KMS-11 (cell line): ENCODE data around the gene OTOA.

Experiments
- H2AFZ ChIP-seq: fragments of 200-600 bp; sonication (generic); 2 replicates; pipeline ENCODE4 v1.6.1; 2016; ENCODE audit warnings: antibody characterized with exemption, mixed run types, low read depth
- H3K27ac ChIP-seq: fragments of 200-600 bp; sonication (generic); 2 replicates; pipeline ENCODE4 v1.6.1; 2016; ENCODE audit warnings: mild to moderate bottlenecking, mixed run types
- H3K27me3 ChIP-seq: fragments of 200-600 bp; sonication (generic); 2 replicates; pipeline ENCODE4 v1.6.1; 2017; ENCODE audit warnings: mild to moderate bottlenecking, low read depth, mixed run types, moderate library complexity; ENCODE audit not compliant: insufficient read depth
- H3K36me3 ChIP-seq: fragments of 200-600 bp; sonication (generic); 2 replicates; pipeline ENCODE4 v1.6.1; 2017; ENCODE audit warnings: mild to moderate bottlenecking, mixed run types; ENCODE audit not compliant: insufficient read depth
- H3K4me1 ChIP-seq: fragments of 200-600 bp; sonication (generic); 2 replicates; pipeline ENCODE4 v1.6.1; 2016; ENCODE audit warnings: mild to moderate bottlenecking, low read depth, mixed run types; ENCODE audit not compliant: poor library complexity, severe bottlenecking
- H3K4me2 ChIP-seq: fragments of 200-600 bp; sonication (generic); 2 replicates; pipeline ENCODE4 v1.7.0; 2016; ENCODE audit warnings: mild to moderate bottlenecking, mixed run types
- H3K4me3 ChIP-seq: fragments of 200-600 bp; sonication (generic); IDR thresholded peaks from 2 replicates; pipeline ENCODE4 v1.6.1; 2017; ENCODE audit warnings: low read depth, low read length, mixed read lengths; ENCODE audit not compliant: insufficient read depth
- H3K79me2 ChIP-seq: fragments of 200-600 bp; sonication (generic); 2 replicates; pipeline ENCODE4 v1.6.1; 2016; ENCODE audit warnings: low read depth, mixed run types; ENCODE audit not compliant: insufficient read depth
- H3K9ac ChIP-seq: fragments of 200-600 bp; sonication (generic); 2 replicates; pipeline ENCODE4 v1.6.1; 2016; ENCODE audit warnings: mild to moderate bottlenecking, mixed run types
- H4K20me1 ChIP-seq: fragments of 200-600 bp; sonication (generic); 2 replicates; pipeline ENCODE4 v1.6.1; 2016; ENCODE audit warnings: mild to moderate bottlenecking, mixed run types; ENCODE audit not compliant: insufficient read depth
- CTCF ChIP-seq: fragments of 200-600 bp; sonication (generic); conservative IDR thresholded peaks from 2 replicates; pipeline ENCODE4 v1.6.1; 2017; ENCODE audit warnings: low read depth, mild to moderate bottlenecking, antibody characterized with exemption, low read length, moderate library complexity, mixed read lengths

The OTOA gene

GRCh38 chr16:21654466-21654865 is 9.3 kb upstream of the OTOA start:
- TF ChIP-seq CTCF = no peak
- no peak overlapping the region for H3K4me2 ChIP-seq
- H4K20me1 ChIP-seq = no peaks in the 10 kb centered on the region
- H3K4me3 ChIP-seq = no peak overlapping the region
- H2AFZ ChIP-seq = no peak overlapping the region
- peaks cover 31% of the 10 kb centered on the region for H3K4me1 ChIP-seq
- no peaks in the 10 kb centered on the region for H3K79me2 ChIP-seq
- no peaks in the 10 kb centered on the region for H3K36me3 ChIP-seq
- H3K27ac ChIP-seq = no peak overlapping the region
- no peaks in the 10 kb centered on the region for H3K27me3 ChIP-seq
- H3K9ac ChIP-seq = no peak overlapping the region

- Histone ChIP-seq H3K27ac (no peak overlapping the region), H3K36me3 (no peaks in the 10 kb centered on the region), H2AFZ (no peak overlapping the region), H3K4me3 (no peak overlapping the region), H3K9ac (no peak overlapping the region), H3K4me1 (peaks cover 31% of the 10 kb centered on the region), H3K27me3 (no peaks in the 10 kb centered on the region), H4K20me1 (no peaks in the 10 kb centered on the region), H3K79me2 (no peaks in the 10 kb centered on the region), H3K4me2 (no peak overlapping the region)
- TF ChIP-seq CTCF = no peak
Observed at GRCh38 chr16:21654881-21655280, 8.9 kb upstream of the OTOA start.

GRCh38 chr16:21656795-21657768 is 6.7 kb upstream of the OTOA start:
- Histone ChIP-seq H3K27me3 (no peaks in the 10 kb centered on the region), H3K79me2 (no peaks in the 10 kb centered on the region), H3K4me2 (peak overlapping the region; percentile 55), H3K9ac (no peak overlapping the region; the same call in 1 of the 2 replicates), H2AFZ (no peak overlapping the region), H4K20me1 (no peaks in the 10 kb centered on the region), H3K27ac (peak overlapping the region; percentile 22; the same call in 1 of the 2 replicates), H3K36me3 (no peaks in the 10 kb centered on the region), H3K4me3 (no peak overlapping the region), H3K4me1 (peaks cover 31% of the 10 kb centered on the region)
- TF ChIP-seq CTCF = peak; percentile 94

GRCh38 chr16:21659124-21659523 is 4.6 kb upstream of the OTOA start:
- Histone ChIP-seq H3K27ac (no peak overlapping the region), H3K79me2 (no peaks in the 10 kb centered on the region), H3K4me3 (no peak overlapping the region), H3K9ac (no peak overlapping the region), H4K20me1 (no peaks in the 10 kb centered on the region), H3K4me2 (no peak overlapping the region), H3K4me1 (peaks cover 31% of the 10 kb centered on the region), H3K27me3 (no peaks in the 10 kb centered on the region), H2AFZ (no peak overlapping the region), H3K36me3 (no peaks in the 10 kb centered on the region)
- no peak for TF ChIP-seq CTCF
